A549 treated with RU486 at 1 μM for 4 hours (cell line): ENCODE results near the gene MAN1B1. TPM values are rescaled to one million over a fixed set of nuclear protein-coding genes. Genes with fewer than 3 reads are reported as not detected.

Experiments
- total RNA-seq: library from RNA; stranded (reverse); fragments of 200-300 nt; extraction: Qiagen RNA extraction; gene quantifications from 5 replicates; pipeline ENCODE4 v1.2.3, GENCODE V29; 2022; ENCODE audit warnings: low read depth

MAN1B1 gene
- total RNA-seq, result 42.0 to 52.8 TPM (median 50.3 TPM) in 5 replicates

DNA sequence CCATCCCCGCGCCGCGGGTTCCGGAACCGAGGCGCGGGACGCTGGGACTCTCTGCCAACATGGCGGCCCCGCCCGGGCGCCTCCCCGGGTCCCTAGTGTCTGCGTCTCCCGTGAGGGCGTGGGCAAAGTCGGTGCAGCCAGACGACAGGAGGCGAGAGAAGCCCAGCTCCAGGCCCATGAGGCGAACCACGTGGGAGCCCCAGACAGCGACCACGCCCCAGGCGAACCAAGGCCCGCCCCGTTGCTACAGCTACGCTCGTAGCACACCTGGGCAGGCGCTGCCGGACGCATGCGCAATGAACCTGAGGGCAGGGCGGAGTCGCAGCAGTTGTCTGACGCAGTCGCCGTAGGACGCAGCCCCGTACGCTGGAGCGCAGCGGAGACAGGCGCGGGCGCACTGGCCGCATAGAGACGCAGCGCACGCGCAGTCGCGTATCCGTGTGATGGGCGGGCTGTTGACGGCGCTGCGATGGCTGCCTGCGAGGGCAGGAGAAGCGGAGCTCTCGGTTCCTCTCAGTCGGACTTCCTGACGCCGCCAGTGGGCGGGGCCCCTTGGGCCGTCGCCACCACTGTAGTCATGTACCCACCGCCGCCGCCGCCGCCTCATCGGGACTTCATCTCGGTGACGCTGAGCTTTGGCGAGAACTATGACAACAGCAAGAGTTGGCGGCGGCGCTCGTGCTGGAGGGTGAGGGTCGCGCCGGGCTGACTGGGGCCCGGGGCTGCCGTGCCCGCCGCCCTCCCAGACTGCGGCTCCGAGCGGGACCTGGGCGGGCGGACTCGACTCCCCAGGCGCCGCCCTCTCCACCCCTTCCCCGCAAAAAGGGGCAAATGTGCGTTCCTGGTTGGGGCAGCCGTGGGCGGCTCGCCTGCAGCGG lies at the start of gene MAN1B1:
TSS of gene MAN1B1 (plus strand) at position 455 of the 878 bp plus-strand sequence. CDS start at position 470, 15 bp downstream.

DNA sequence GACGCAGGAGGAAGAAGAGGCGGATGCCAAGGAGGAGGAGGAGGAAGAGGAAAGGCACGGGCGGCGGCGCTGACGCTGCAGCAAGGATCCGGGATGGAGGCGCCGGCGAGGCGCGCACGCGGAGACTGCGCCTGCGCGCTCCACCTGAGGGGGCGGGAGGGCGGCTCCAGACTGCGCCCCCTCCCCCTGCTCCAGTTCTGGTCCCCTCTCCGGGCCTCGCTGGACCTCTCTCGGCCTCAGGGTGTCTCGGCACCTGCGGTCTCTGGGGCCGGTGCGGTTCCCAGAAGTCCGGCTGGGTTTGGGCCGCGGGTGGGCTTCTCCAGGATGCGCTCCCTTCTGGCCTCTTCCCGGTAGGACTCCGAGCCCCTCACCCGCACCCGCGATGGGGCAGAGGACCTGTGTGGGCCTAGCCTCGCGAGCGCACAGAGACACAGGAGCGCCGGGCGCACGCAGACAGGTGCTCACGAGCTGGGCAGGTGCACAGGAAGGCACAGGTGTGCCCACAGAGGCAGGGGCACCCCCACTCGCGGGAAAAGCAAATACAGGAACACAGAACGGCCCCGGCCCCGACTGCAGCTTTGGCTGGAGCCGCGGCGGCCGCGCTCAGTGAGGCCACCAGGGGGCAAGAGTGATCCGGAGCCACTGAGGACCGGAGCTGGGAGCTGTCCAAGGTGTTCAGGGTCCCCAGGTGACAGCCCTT lies 40.5 kb upstream of the MAN1B1 start, which contains the start of gene NPDC1:
TSS of gene NPDC1 (minus strand) at position 90 of the 700 bp plus-strand sequence. CDS start 188 bp downstream, outside the sequence.

DNA sequence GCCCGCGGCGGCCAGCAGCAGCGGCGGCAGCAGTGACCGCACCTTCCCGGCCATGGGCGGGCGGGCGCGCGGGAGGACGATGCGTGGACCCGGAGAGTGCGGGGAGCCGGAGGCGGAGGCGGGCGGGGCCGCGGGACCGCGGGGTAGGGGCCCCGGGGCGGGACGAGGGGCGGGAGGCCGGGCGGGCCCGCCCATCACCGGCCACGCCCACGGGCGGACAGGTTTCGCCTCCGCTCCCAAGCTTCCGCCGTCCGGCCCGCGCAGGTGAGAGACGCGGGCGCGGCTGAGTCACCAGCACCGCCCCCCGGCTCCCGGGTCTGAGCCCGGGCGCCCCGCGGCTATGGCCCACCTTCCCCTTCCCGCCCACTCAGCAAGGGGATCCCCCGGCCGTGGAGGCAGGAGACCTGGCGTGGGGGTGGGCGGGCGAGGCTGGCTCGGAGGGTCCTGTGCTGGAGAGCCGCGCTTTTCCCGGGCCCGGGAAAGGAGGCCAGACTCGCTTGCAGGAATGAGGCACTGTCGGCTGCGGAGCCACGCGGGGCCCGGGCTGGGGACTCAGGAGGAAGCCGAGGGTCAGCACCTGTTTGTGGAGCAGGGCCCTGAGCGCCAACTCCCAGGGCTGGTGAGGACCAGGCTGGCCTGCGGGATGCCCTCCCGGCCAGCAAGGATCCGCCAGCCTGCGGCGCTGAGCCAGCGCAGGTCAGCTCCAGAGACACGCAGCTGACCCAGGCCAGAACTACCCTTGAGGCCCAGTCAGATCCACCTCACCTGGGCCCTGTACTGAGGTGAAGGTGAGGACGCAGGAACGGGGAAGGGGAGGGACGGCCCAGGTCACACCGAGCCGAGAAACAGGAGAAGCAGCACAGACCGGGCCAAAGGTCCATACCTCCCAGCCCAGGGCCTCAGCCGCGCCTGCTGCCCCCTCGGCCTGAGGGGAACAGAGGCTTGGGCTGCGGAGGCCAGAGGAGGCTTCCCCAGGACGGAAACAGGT lies 32.5 kb upstream of the MAN1B1 start, which contains the start of gene ENTPD2:
TSS of gene ENTPD2 (minus strand) at position 118 of the 988 bp plus-strand sequence. CDS start at position 54, 64 bp downstream.

DNA sequence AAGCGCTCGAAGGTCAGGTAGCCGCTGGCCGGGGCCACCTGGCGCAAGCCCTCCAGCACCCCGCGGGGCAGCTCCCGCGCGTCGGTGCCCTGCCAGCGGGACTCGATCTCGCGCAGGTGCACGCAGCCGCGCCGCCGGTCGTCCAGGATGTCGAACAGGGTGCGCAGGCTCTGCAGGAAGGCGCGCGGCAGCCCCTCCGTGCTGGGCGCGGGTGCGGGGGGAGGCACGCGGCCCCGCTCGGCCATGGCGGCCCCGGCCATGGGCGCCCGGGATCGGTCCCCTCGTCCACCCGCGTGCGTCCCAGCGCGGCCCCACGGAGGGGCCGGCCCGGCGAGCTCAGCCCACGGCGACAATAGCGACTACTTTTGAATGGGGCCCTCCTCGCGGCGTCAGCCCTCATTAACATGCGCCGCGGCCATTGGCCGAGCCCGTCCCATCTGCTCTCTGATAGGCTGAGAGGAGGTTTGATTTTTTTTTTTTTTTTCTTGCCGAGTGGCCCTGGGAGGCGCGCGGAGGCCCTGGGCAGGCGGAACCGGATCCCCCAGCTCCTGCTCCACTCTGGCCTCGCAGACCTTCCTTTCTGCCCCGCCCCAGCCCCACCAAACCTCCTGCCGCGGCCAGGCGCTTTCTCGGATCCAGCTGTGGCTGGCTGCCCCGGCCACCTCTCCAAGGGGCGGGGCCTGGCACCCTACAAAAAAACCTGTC lies 16.4 kb upstream of the MAN1B1 start, which contains the start of gene SAPCD2:
TSS of gene SAPCD2 (minus strand) at position 357 of the 705 bp plus-strand sequence. CDS start at position 260, 97 bp downstream.

DNA sequence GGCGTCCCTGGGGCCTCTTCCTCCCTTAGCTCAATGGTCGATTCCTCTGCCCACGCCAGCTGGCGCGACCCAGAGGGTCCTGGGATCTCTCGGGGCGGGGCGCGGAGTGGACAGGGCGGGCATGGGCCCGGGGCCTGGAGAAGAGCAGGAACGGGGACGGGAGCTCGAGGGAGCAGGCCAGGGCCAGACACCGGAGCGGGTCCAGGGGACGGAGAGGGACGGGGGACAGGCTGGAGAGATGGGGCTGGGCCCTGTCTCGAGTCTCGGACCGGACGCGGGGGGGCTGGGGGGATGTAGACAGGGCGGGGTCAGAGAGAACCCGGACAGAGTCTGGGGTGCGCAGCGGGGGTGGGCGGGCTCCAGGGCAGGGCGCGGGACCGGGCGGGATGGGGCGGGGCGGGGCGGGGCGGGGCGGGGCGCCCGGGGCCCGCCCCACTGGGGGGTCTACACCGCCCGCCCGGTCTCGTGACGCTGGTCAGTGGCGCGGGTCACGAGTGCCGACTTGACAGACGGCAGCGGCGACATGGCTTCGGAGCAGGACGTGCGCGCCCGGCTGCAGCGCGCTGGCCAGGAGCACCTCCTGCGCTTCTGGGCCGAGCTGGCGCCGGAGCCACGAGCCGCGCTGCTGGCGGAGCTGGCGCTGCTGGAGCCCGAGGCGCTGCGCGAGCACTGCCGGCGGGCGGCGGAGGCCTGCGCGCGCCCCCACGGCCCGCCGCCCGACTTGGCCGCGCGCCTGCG lies 9.6 kb upstream of the MAN1B1 start, which contains the start of gene UAP1L1:
TSS of gene UAP1L1 (plus strand) at position 508 of the 738 bp plus-strand sequence. CDS start at position 524, 16 bp downstream.

DNA sequence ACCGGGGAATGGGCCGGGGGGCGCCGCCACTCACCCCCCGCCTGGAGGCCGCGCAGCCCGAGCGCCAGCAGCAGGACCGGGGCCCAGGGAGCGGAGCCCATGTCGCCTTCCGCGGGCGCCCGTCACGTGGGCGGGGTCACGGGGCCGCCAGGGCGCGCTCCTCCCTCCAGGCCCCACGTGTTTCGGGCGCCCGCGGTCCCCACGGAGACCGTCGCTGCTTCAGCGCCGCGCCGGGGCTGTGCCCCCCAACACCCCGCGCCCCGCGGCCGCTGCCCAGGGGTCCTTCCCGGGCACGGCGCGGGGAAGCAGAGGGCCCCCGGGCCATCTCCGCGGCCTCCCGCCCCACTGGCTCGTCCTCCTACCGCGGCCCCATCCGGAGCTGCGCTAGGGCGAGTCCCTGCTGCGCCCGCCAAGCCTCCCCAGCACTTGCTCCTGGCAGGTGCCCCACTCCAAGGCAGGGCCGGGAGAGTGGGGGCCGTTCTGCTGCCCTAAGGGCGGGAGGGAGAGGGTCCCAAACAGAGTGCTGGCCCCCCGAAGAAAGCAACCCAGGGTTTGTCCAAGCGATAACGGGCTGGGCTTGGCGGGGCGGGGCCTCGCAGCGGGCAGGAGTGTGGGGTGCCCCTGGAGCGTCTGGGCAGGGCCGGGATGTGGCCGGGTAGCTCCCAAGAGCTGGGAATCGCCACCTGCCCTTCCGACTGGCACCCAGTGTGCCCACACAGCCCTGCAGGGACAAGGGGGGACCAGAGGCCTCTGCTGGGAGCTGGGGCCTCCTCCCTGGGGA lies 28.0 kb downstream of the MAN1B1 start, which contains the start of gene DPP7:
TSS of gene DPP7 (minus strand) at position 121 of the 781 bp plus-strand sequence. CDS start at position 101, 20 bp downstream.

DNA sequence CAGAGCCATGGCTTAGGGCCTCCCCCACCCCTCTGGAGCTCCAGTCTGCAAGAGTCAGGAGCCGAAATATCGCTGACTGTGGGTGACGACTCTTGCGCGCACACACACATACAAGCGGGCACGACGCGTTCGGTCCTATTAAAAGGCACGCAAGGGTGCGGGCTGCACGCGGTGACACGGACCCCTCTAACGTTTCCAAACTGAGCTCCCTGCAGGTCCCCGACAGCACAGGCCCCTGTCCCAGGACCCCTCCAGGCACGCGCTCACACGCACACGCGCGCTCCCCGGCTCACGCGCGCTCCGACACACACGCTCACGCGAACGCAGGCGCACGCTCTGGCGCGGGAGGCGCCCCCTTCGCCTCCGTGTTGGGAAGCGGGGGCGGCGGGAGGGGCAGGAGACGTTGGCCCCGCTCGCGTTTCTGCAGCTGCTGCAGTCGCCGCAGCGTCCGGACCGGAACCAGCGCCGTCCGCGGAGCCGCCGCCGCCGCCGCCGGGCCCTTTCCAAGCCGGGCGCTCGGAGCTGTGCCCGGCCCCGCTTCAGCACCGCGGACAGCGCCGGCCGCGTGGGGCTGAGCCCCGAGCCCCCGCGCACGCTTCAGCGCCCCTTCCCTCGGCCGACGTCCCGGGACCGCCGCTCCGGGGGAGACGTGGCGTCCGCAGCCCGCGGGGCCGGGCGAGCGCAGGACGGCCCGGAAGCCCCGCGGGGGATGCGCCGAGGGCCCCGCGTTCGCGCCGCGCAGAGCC lies 52.1 kb downstream of the MAN1B1 start, which contains the start of gene GRIN1:
TSS of gene GRIN1 (plus strand) at position 433 of the 746 bp plus-strand sequence. CDS start 333 bp downstream, outside the sequence.

Other genes with a start within 250 kb of the MAN1B1 start
- 3.1 to 4.4 TPM (median 4.0 TPM) in 5 replicates for gene AJM1, start 244.5 kb upstream of the MAN1B1 start, total RNA-seq
- gene PHPT1, start 237.6 kb upstream of the MAN1B1 start, total RNA-seq, result 264 to 320 TPM (median 309 TPM) in 5 replicates
- gene MAMDC4, start 234.6 kb upstream of the MAN1B1 start, total RNA-seq, result 1.8 to 5.2 TPM (median 3.6 TPM) in 5 replicates
- gene EDF1, start 220.7 kb upstream of the MAN1B1 start, total RNA-seq, result 453 to 576 TPM (median 473 TPM) in 5 replicates
- gene TRAF2, start 200.5 kb upstream of the MAN1B1 start, total RNA-seq, result 43.0 to 67.7 TPM (median 61.3 TPM) in 5 replicates
- gene FBXW5, start 142.2 kb upstream of the MAN1B1 start, total RNA-seq, result 58.4 to 107 TPM (median 95.0 TPM) in 5 replicates
- 0.24 to 2.2 TPM (median 0.66 TPM) in 5 replicates for gene C8G, start 141.7 kb upstream of the MAN1B1 start, total RNA-seq
- gene LCN12, start 134.7 kb upstream of the MAN1B1 start, total RNA-seq, result 0.61 to 1.6 TPM (median 0.86 TPM) in 5 replicates
- gene PTGDS, start 109.5 kb upstream of the MAN1B1 start, total RNA-seq, result 0.25 to 0.76 TPM (median 0.59 TPM) in 3 of 5 replicates, not detected in the others
- not detected in 5 replicates for gene LCNL1, start 104.0 kb upstream of the MAN1B1 start, total RNA-seq
- 42.1 to 79.2 TPM (median 76.4 TPM) in 5 replicates for gene PAXX, start 94.6 kb upstream of the MAN1B1 start, total RNA-seq
- gene CLIC3, start 90.4 kb upstream of the MAN1B1 start, total RNA-seq, result 2.0 to 3.7 TPM (median 3.4 TPM) in 5 replicates
- gene ABCA2, start 58.7 kb upstream of the MAN1B1 start, total RNA-seq, result 18.6 to 29.0 TPM (median 26.5 TPM) in 5 replicates
- gene FUT7, start 54.9 kb upstream of the MAN1B1 start, total RNA-seq, result 0.07 to 0.09 TPM (median 0.08 TPM) in 3 of 5 replicates, not detected in the others
- 37.1 to 85.1 TPM (median 73.1 TPM) in 5 replicates for gene NPDC1, start 40.8 kb upstream of the MAN1B1 start, total RNA-seq
- gene ENTPD2, start 32.9 kb upstream of the MAN1B1 start, total RNA-seq, result 0.31 to 1.1 TPM (median 0.91 TPM) in 5 replicates
- 14.0 to 28.0 TPM (median 25.8 TPM) in 5 replicates for gene SAPCD2, start 16.4 kb upstream of the MAN1B1 start, total RNA-seq
- gene UAP1L1, start 9.5 kb upstream of the MAN1B1 start, total RNA-seq, result 9.3 to 14.6 TPM (median 11.2 TPM) in 5 replicates
- 71.8 to 128 TPM (median 111 TPM) in 5 replicates for gene DPP7, start 27.7 kb downstream of the MAN1B1 start, total RNA-seq
- gene GRIN1, start 52.2 kb downstream of the MAN1B1 start, total RNA-seq, result 0.26 to 0.78 TPM (median 0.52 TPM) in 5 replicates
- gene LRRC26, start 83.1 kb downstream of the MAN1B1 start, total RNA-seq, result 0.50 to 1.9 TPM (median 1.9 TPM) in 5 replicates
- gene TMEM210, start 85.1 kb downstream of the MAN1B1 start, total RNA-seq, result not detected in 5 replicates
- gene ANAPC2, start 101.6 kb downstream of the MAN1B1 start, total RNA-seq, result 21.7 to 38.1 TPM (median 33.0 TPM) in 5 replicates
- 103 to 153 TPM (median 139 TPM) in 5 replicates for gene SSNA1, start 101.7 kb downstream of the MAN1B1 start, total RNA-seq
- gene TPRN, start 113.8 kb downstream of the MAN1B1 start, total RNA-seq, result 5.1 to 10.4 TPM (median 8.8 TPM) in 5 replicates
- gene TMEM203, start 118.7 kb downstream of the MAN1B1 start, total RNA-seq, result 33.4 to 46.5 TPM (median 43.2 TPM) in 5 replicates
- gene NDOR1, start 118.7 kb downstream of the MAN1B1 start, total RNA-seq, result 10.9 to 18.5 TPM (median 16.3 TPM) in 5 replicates
- 1.1 to 2.2 TPM (median 2.0 TPM) in 5 replicates for gene RNF208, start 135.3 kb downstream of the MAN1B1 start, total RNA-seq
- 2.7 to 4.3 TPM (median 4.1 TPM) in 5 replicates for gene CYSRT1, start 138.2 kb downstream of the MAN1B1 start, total RNA-seq
- gene RNF224, start 140.5 kb downstream of the MAN1B1 start, total RNA-seq, result 0.16 to 0.23 TPM (median 0.23 TPM) in 3 of 5 replicates, not detected in the others
- 0.07 to 0.08 TPM (median 0.07 TPM) in 3 of 5 replicates, not detected in the others for gene SLC34A3, start 143.9 kb downstream of the MAN1B1 start, total RNA-seq
- gene TUBB4B, start 154.3 kb downstream of the MAN1B1 start, total RNA-seq, result 579 to 790 TPM (median 733 TPM) in 5 replicates
- not detected in 5 replicates for gene STPG3, start 164.3 kb downstream of the MAN1B1 start, total RNA-seq
- 41.2 to 58.1 TPM (median 53.4 TPM) in 5 replicates for gene NELFB, start 168.3 kb downstream of the MAN1B1 start, total RNA-seq
- gene TOR4A, start 190.7 kb downstream of the MAN1B1 start, total RNA-seq, result 18.6 to 30.7 TPM (median 27.4 TPM) in 5 replicates
- 3.9 to 9.5 TPM (median 7.7 TPM) in 5 replicates for gene NRARP, start 215.3 kb downstream of the MAN1B1 start, total RNA-seq